ENCODE measurements around the gene IGSF23.

IGSF23 gene

DNA sequence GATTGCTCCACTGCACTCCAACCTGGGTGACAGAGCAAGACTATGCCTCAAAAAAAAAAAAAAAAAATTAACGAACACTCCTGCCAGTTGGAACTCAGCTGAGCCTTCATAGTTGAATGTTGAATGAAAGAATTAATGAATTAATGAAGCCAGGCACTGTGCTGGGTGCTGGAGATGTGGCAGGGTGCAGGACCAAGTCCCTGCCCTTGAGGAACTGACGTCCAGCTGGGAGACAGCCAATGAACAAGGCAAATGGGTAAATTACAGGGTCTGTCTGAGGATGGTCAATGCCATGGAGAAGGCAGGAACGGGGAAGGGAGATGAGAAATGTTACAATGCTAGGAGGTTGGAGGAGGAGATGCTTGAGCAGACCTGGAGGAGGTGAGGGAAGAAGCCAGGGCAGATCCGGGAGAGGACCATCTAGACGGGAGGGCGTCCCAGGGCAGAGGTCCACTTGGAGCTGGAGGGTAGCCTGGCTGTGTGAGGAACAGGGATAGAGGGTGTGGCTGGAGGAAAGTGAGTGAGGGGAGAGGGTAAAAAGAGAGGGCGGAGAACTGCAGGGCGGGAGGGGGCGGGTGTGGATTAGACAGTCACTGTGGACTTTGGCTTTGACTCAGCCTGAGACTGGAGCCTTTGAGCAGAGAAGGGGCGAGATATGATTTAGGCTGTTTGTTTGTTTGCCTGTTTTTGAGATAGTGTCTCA is 16.8 kb upstream of the IGSF23 start:
- TF ChIP-seq CTCF (IDR thresholded peaks at IDR 0.05; ENCODE audit: borderline replicate concordance, insufficient read depth, low read depth, low read length) = no peak
- H3K4me3 ChIP-seq (ENCODE audit: low read depth, low read length) = no peak overlapping the region

DNA sequence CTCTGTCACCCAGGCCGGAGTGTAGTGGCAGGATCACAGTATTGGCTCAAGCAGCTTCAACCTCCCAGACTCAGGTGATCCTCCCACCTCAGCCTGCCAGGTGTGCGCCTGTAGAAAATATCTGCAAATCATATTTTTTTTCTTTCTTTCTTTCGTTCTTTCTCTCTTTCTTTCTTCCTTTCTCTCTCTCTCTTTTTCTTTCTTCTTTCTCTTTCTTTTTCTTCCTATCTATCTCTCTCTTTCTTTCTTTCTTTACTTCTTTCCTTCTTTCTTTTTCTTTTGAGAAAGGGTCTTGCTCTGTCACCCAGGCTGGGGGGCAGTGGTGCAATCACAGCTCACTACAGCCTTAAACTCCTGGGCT is 16.3 kb upstream of the IGSF23 start:
- H3K4me3 ChIP-seq (ENCODE audit: low read depth, low read length) = no peak overlapping the region
- no peak for TF ChIP-seq CTCF (IDR thresholded peaks at IDR 0.05; ENCODE audit: borderline replicate concordance, insufficient read depth, low read depth, low read length)

DNA sequence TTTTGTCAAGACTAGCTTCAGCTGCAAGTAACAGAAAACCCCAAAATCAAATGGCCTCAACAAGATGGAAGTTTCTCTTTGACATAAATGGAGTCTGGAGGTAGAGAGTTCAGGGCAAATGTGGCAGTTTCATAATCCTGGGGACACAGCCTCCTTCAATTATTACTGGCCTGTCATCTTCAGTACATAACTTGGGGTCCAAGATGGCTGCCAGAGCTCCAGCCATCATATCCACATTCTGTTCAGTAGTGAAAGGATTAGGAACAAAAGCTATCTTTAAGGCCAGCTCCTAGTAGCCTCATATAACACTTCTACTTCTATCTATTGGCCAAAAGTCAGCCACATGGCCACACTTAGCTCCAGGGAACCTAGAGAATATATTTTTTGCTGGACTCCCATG is 15.0 kb upstream of the IGSF23 start:
- TF ChIP-seq CTCF (IDR thresholded peaks at IDR 0.05; ENCODE audit: borderline replicate concordance, insufficient read depth, low read depth, low read length) = no peak
- no peak overlapping the region for H3K4me3 ChIP-seq (ENCODE audit: low read depth, low read length)

DNA sequence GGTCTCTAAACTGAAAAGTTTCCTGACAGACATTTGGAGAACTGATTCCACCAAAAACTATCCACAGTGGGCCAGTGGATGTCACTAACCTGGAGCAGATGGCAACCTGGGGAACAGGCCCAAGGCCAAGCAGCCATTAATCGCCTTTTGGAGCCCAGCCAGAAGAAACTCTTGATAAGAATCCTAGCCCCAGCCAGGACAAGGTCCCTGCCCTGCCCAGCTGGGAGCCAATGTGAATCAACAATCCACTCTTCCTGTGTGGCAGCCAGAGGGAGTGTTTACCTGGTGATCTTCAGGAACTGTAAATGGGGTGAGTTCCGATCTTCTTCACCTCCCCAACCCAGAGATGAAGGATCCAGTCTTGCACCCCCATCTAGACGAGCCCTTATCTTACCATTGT is 14.5 kb upstream of the IGSF23 start:
- H3K4me3 ChIP-seq (ENCODE audit: low read depth, low read length) = no peak overlapping the region
- no peak for TF ChIP-seq CTCF (IDR thresholded peaks at IDR 0.05; ENCODE audit: borderline replicate concordance, insufficient read depth, low read depth, low read length)

- H3K4me3 ChIP-seq (ENCODE audit: low read depth, low read length) = no peak overlapping the region
- TF ChIP-seq CTCF (IDR thresholded peaks at IDR 0.05; ENCODE audit: borderline replicate concordance, insufficient read depth, low read depth, low read length) = no peak
Measured at GRCh38 chr19:44600466-44600865, 12.9 kb upstream of the IGSF23 start.

DNA sequence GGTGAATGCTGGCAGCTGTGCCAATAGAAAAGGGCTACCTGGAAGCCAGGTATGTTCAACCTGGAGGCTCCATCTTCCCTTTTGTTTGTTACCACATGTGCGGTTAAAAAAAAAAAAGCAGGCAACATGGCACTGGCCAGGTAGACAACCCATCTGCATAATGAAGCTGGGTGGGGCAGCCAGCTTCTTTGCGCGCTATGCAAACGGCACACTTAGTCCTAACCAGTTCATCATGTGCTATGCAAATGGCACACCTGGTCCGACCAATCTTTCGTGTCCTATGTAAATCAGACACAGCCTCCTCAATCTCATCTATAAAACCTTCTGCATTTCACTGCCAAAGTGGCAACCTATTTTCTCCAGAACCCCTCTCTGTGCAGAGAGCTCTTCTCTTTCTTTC is 11.3 kb upstream of the IGSF23 start:
- H3K4me3 ChIP-seq (ENCODE audit: low read depth, low read length) = no peak overlapping the region
- TF ChIP-seq CTCF (IDR thresholded peaks at IDR 0.05; ENCODE audit: borderline replicate concordance, insufficient read depth, low read depth, low read length) = no peak

DNA sequence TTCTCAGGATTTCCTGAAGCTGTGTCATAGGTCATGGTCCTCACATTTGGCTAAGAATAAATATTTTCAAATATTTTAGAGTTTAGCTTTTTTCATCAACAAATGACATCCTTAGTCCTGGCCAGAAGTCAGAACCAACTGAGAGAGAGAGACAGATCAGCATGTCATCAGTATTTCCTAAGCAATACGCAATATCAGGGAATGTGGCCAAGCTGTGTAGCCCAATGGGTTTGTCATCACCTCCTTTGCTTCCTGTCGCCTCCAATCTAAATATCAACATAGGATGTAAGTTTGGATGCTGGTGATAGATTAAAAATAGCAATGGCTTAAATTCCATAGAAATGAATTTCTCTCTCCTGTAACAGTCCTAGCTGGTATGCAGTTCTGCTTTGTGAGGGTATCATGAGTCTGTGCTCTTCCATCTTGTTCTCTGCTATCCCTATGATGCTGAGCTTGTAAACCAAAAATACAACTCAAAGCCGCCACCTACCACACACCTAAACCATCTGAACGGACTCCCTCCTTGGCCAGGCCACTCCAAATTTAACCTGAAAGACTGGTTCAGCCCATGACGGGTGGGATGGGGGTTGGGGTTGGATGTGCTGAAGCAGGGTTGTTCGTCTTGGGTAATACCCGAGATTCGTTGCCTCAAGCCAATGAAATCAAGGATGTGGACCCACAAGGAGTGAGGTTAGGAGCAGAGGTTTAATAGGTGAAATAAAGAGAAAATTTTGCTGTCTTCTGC is 10.0 kb upstream of the IGSF23 start:
- TF ChIP-seq CTCF (IDR thresholded peaks at IDR 0.05; ENCODE audit: borderline replicate concordance, insufficient read depth, low read depth, low read length) = no peak
- no peak overlapping the region for H3K4me3 ChIP-seq (ENCODE audit: low read depth, low read length)

Measured in GM12875 (cell line).